ENCODE results near the gene CYP4B1. TPM values are rescaled to one million over a fixed set of nuclear protein-coding genes. Genes with fewer than 3 reads are reported as not detected.
"Not testable (repeated sequence)": the region's sequence is repeated elsewhere in the genome, so short reads cannot be mapped to it uniquely, and the experiment has no call there.

Gene CYP4B1
- total RNA-seq, 2 experiments from 2014 or later, result not detected

GRCh38 chr1:46835469-46835868, 36.6 kb downstream of the CYP4B1 start:
- CTCF ChIA-PET, POLR2A ChIA-PET: not testable (repeated sequence)
- H3K27me3 Mint-ChIP-seq, result peaks cover 23% of the 10 kb centered on the region

DNA sequence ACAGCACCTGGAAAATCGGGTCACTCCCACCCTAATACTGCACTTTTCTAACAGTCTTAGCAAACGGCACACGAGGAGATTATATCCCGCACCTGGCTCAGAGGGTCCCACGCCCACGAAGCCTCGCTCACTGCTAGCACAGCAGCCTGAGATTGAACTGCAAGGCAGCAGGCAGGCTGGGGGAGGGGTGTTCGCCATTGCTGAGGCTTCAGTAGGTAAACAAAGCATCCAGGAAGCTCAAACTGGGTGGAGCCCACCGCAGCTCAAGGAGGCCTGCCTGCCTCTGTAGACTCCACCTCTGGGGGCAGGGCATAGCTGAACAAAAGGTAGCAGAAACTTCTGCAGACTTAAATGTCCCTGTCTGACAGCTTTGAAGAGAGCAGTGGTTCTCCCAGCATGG, 47.5 kb downstream of the CYP4B1 start:
- H3K27me3 Mint-ChIP-seq, result peaks cover 13% of the 10 kb centered on the region
- DNase-seq; H3K36me3 Mint-ChIP-seq (ENCODE audit: low read depth); H3K4me1 Mint-ChIP-seq; H3K4me3 Mint-ChIP-seq; POLR2A ChIA-PET; H3K9me3 Mint-ChIP-seq; H3K27ac Mint-ChIP-seq: not testable (repeated sequence)
- CTCF ChIA-PET, result interaction anchor here (1.5 kb wide), 1 partner anchor 9 kb away, joined by 4 read pairs; no protein-coding TSS in a partner anchor

More at GRCh38 chr1:46835469-46835868, 36.6 kb downstream of the CYP4B1 start:
- DNase-seq; H3K4me1 Mint-ChIP-seq; H3K36me3 Mint-ChIP-seq (ENCODE audit: low read depth); H3K4me3 Mint-ChIP-seq; H3K9me3 Mint-ChIP-seq; H3K27ac Mint-ChIP-seq: not testable (repeated sequence)

GRCh38 chr1:46857660-46858065, 58.8 kb downstream of the CYP4B1 start:
- POLR2A ChIA-PET; H3K27ac Mint-ChIP-seq; H3K36me3 Mint-ChIP-seq (ENCODE audit: low read depth); H3K4me1 Mint-ChIP-seq; H3K27me3 Mint-ChIP-seq; H3K9me3 Mint-ChIP-seq; CTCF ChIA-PET; H3K4me3 Mint-ChIP-seq; DNase-seq: not testable (repeated sequence)

DNA sequence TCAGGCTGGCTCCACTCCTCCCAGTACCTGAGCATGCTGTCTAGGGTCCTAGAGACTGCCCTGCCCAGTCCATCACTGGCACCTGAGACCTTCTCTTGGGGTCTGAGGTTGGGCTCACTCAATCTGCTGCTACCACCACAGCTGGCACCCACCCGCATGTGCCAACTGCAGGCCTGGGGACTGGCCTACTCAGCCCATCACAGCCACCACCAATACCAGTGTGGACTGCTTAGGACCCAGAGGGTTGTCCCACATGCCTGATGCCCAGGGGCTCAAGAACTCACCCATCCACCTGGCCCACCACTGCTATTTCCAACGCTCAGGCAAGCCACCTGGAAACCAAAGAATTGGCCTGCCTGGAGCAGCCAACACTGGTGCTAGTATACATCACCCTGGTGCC, 63.5 kb downstream of the CYP4B1 start:
- H3K36me3 Mint-ChIP-seq (ENCODE audit: low read depth), result no peaks in the 10 kb centered on the region
- POLR2A ChIA-PET, result no interaction called here
- H3K9me3 Mint-ChIP-seq, result peaks cover 4% of the 10 kb centered on the region

More for the DNA sequence above, 63.5 kb downstream of the CYP4B1 start:
- Mint-ChIP-seq H3K4me1 (peaks cover 5% of the 10 kb centered on the region), H3K27me3 (peaks cover 9% of the 10 kb centered on the region), H3K27ac (no peak overlapping the region), H3K4me3 (no peak overlapping the region)
- no peak for DNase-seq
- CTCF ChIA-PET, result no interaction called here

Other genes with a start within 250 kb of the CYP4B1 start
- gene KNCN, start 247.4 kb upstream of the CYP4B1 start, total RNA-seq, result not detected
- 10 to 100 TPM; 58.2 to 63.3 TPM for gene MKNK1, start 194.8 kb upstream of the CYP4B1 start, total RNA-seq
- gene MOB3C, start 182.2 kb upstream of the CYP4B1 start, total RNA-seq, result 10 to 100 TPM; 19.5 to 21.4 TPM
- 10 to 100 TPM; 49.0 to 50.6 TPM for gene ATPAF1, start 130.7 kb upstream of the CYP4B1 start, total RNA-seq
- not detected for gene TEX38, start 127.2 kb upstream of the CYP4B1 start, total RNA-seq
- 100 to 1,000 TPM in 1 of 2 experiments, 10 to 100 TPM in 1; 88.1 to 103 TPM for gene EFCAB14, start 79.9 kb upstream of the CYP4B1 start, total RNA-seq
- gene CYP4A11, start 142.4 kb downstream of the CYP4B1 start, total RNA-seq, result not detected
- gene CYP4X1, start 224.6 kb downstream of the CYP4B1 start, total RNA-seq, result not detected

Data from activated CD4-positive, alpha-beta T cell treated with anti-CD3 and anti-CD28 coated beads, Interleukin-2, amount 10 ng/mL, durations not matched to agents 7 days and 5 days (primary cell).